IMR-90 (cell line): ENCODE results near the gene ASXL3. TPM values are rescaled to one million over a fixed set of nuclear protein-coding genes. Genes with fewer than 3 reads are reported as not detected.

Experiments used
- ATAC-seq: fragments of 200-7000 bp; cut with Tn5 transposase; 2 replicates; pipeline ENCODE4 v1.9.1; 2020; ENCODE audit warnings: low read depth, mild to moderate bottlenecking, moderate library complexity
- BruUV-seq: library from RNA; stranded (reverse); fragments of 400-500 nt; replicated peaks from 2 replicates; lab custom pipeline; 2021; lab: Mats Ljungman, UMichigan
- CTCF ChIA-PET: fragments of 300-600 bp; formaldehyde crosslinking; extraction: SDS; loops from one replicate; lab custom pipeline; 2021; ENCODE audit warnings: antibody characterized with exemption; lab: Yijun Ruan, JAX
- POLR2A ChIA-PET: fragments of 300-600 bp; sonication (Branson Sonifier 250); formaldehyde crosslinking; loops from one replicate; lab custom pipeline; 2022; ENCODE audit warnings: antibody characterized with exemption; ENCODE audit not compliant: unreplicated experiment; lab: Charles Lee
- DNase-seq: peaks from one replicate; pipeline ENCODE4 v3.0.0; 2013
- H2AFZ ChIP-seq: replicated peaks from 2 replicates; pipeline ENCODE3; 2013; ENCODE audit warnings: low read length, mild to moderate bottlenecking; ENCODE audit not compliant: poor library complexity
- H2AK5ac ChIP-seq: 2 replicates; pipeline ENCODE4 v1.6.1; 2013; ENCODE audit warnings: low read depth, low read length, inconsistent platforms
- H2AK9ac ChIP-seq: replicated peaks from 2 replicates; pipeline ENCODE3; 2013; ENCODE audit warnings: mild to moderate bottlenecking, low read depth, low read length, moderate library complexity; ENCODE audit not compliant: poor library complexity
- H2BK120ac ChIP-seq: 2 replicates; pipeline ENCODE4 v1.6.1; 2013; ENCODE audit warnings: low read depth, low read length, inconsistent platforms
- H2BK15ac ChIP-seq: 3 replicates; pipeline ENCODE4 v1.6.1; 2013; ENCODE audit warnings: low read depth, low read length, inconsistent platforms
- H2BK20ac ChIP-seq: 2 replicates; pipeline ENCODE4 v1.6.1; 2013; ENCODE audit warnings: low read depth, mild to moderate bottlenecking, inconsistent platforms, low read length, moderate library complexity
- H2BK5ac ChIP-seq: 2 replicates; pipeline ENCODE4 v1.6.1; 2013; ENCODE audit warnings: mild to moderate bottlenecking, low read depth, low read length, inconsistent platforms; ENCODE audit not compliant: poor library complexity, severe bottlenecking
- H3K14ac ChIP-seq: replicated peaks from 2 replicates; pipeline ENCODE4 v1.6.1; 2013; ENCODE audit warnings: low read depth, low read length, inconsistent platforms
- H3K18ac ChIP-seq: 2 replicates; pipeline ENCODE4 v1.6.1; 2013; ENCODE audit warnings: low read depth, low read length, control low read depth
- H3K23ac ChIP-seq: 2 replicates; pipeline ENCODE4 v1.6.1; 2013; ENCODE audit warnings: low read depth, low read length, inconsistent platforms
- H3K27ac ChIP-seq: 2 replicates; pipeline ENCODE4 v1.5.1; 2013; ENCODE audit warnings: mild to moderate bottlenecking, control low read depth, low read length; ENCODE audit not compliant: insufficient read depth
- H3K27me3 ChIP-seq: 2 replicates; pipeline ENCODE4 v1.6.1; 2013; ENCODE audit warnings: low read length; ENCODE audit not compliant: control insufficient read depth, insufficient read depth
- H3K36me3 ChIP-seq: 2 replicates; pipeline ENCODE4 v1.6.1; 2013; ENCODE audit warnings: low read length, mixed read lengths; ENCODE audit not compliant: control insufficient read depth, insufficient read depth
- H3K4ac ChIP-seq: 2 replicates; pipeline ENCODE4 v1.6.1; 2013; ENCODE audit warnings: low read depth, low read length, inconsistent platforms
- H3K4me1 ChIP-seq: 2 replicates; pipeline ENCODE4 v1.6.1; 2013; ENCODE audit warnings: low read length, mixed read lengths; ENCODE audit not compliant: control insufficient read depth, insufficient read depth
- H3K4me2 ChIP-seq: 2 replicates; pipeline ENCODE4 v1.6.1; 2013; ENCODE audit warnings: low read depth, mild to moderate bottlenecking, control low read depth, low read length, moderate library complexity
- H3K4me3 ChIP-seq: 2 replicates; pipeline ENCODE4 v1.5.1; 2013; ENCODE audit warnings: low read depth, mild to moderate bottlenecking, control low read depth, low read length, moderate library complexity; ENCODE audit not compliant: insufficient read depth
- H3K56ac ChIP-seq: 2 replicates; pipeline ENCODE4 v1.6.1; 2013; ENCODE audit warnings: low read length, inconsistent platforms; ENCODE audit not compliant: insufficient read depth; ENCODE audit errors: extremely low read depth
- H3K79me1 ChIP-seq, 2 experiments: 2 replicates each; pipeline ENCODE4 v1.6.1; 2013; ENCODE audit warnings: low read length in 2 of 2, inconsistent platforms in 1 of 2, low read depth in 1 of 2
- H3K9ac ChIP-seq: 2 replicates; pipeline ENCODE4 v1.6.1; 2013; ENCODE audit warnings: low read depth, low read length, control low read depth
- H3K9me1 ChIP-seq: 2 replicates; pipeline ENCODE4 v1.6.1; 2013; ENCODE audit warnings: low read length, inconsistent platforms; ENCODE audit not compliant: insufficient read depth
- H3K9me3 ChIP-seq: 2 replicates; pipeline ENCODE4 v1.6.1; 2013; ENCODE audit warnings: low read length; ENCODE audit not compliant: control insufficient read depth, insufficient read depth
- H4K20me1 ChIP-seq: 2 replicates; pipeline ENCODE4 v1.6.1; 2013; ENCODE audit warnings: low read length, inconsistent platforms; ENCODE audit not compliant: insufficient read depth
- H4K5ac ChIP-seq: 2 replicates; pipeline ENCODE4 v1.6.1; 2013; ENCODE audit warnings: mild to moderate bottlenecking, low read depth, low read length, control low read depth
- H4K8ac ChIP-seq, 2 experiments: 2 replicates each; pipeline ENCODE4 v1.6.1; 2013; ENCODE audit warnings: low read depth in 2 of 2, low read length in 2 of 2, control low read depth in 1 of 2, inconsistent platforms in 1 of 2
- H4K91ac ChIP-seq: 2 replicates; pipeline ENCODE4 v1.6.1; 2013; ENCODE audit warnings: low read depth, low read length, inconsistent platforms; ENCODE audit not compliant: insufficient read depth
- CHD1 ChIP-seq: IDR thresholded peaks from 2 replicates; pipeline ENCODE4 v1.6.1; 2012; ENCODE audit warnings: low read depth, low read length, improper control_type of control experiment
- MAZ ChIP-seq: IDR thresholded peaks from 2 replicates; pipeline ENCODE4 v1.6.1; 2012; ENCODE audit warnings: low read depth, mild to moderate bottlenecking, low read length, improper control_type of control experiment, moderate library complexity, borderline replicate concordance
- NFE2L2 ChIP-seq: fragments of 150-350 bp; IDR thresholded peaks from 2 replicates; pipeline ENCODE4 v1.6.1; 2016; ENCODE audit warnings: low read depth, mild to moderate bottlenecking, low read length
- RCOR1 ChIP-seq: IDR thresholded peaks from 2 replicates; pipeline ENCODE4 v1.6.1; 2012; ENCODE audit warnings: mild to moderate bottlenecking, low read length, improper control_type of control experiment; ENCODE audit not compliant: insufficient replicate concordance
- WGBS, 2 experiments: methylation state at CpG; one replicate each; pipeline versions ENCODE4 v1.1.5 to v1.1.7; 2013; ENCODE audit warnings: missing lambda C conversion rate in 2 of 2; ENCODE audit not compliant: insufficient read length in 1 of 2; ENCODE audit errors: extremely low coverage in 2 of 2; 5-methylcytosine and 5-hydroxymethylcytosine counted together
- dilution Hi-C: fragments of 300-500 bp; cut with HindIII; formaldehyde crosslinking; loops from one replicate; pipeline ENCODE4 v1.14.3; 2018; ENCODE audit warnings: low sequenced_read_pairs; ENCODE audit not compliant: unreplicated experiment
- in situ Hi-C: fragments of 300-500 bp; cut with MboI; formaldehyde crosslinking; loops from 3 replicates; pipeline ENCODE4 v1.14.3; 2019; ENCODE audit warnings: low sequenced_read_pairs, inconsistent platforms, mixed read lengths
- intact Hi-C: fragments of 100-400 bp; cut with micrococcal nuclease; formaldehyde crosslinking; loops from 2 replicates; pipeline ENCODE4 v1.10.0; 2022
- polyA plus RNA-seq, 3 experiments: library from polyadenylated mRNA; depleted of rRNA; stranded (reverse); fragments of >200 nt; gene quantifications; 2 replicates each; pipeline ENCODE4 v1.2.3, GENCODE V29; 2012; ENCODE audit warnings: low replicate concordance in 1 of 3
- total RNA-seq: library from RNA; depleted of rRNA; stranded (reverse); fragments of >200 nt; gene quantifications from 2 replicates; pipeline ENCODE4 v1.2.3, GENCODE V29; 2012

Gene ASXL3
- total and polyA plus RNA-seq, 2 of the 4 experiments (the other 2 are of a cell fraction) = 0.03 to 0.54 TPM

- dilution Hi-C loops (no loop called here), intact Hi-C loops (loop anchor here (5.0 kb wide), 1 partner anchor 180 kb away; no protein-coding TSS in a partner anchor), in situ Hi-C loops (no loop called here)
- Histone ChIP-seq H4K8ac (no peak overlapping the region), H2BK15ac (no peak overlapping the region), H2BK120ac (no peak overlapping the region), H3K4me1 (peaks cover 4% of the 10 kb centered on the region), H3K4ac (no peak overlapping the region), H3K36me3 (no peaks in the 10 kb centered on the region), H3K18ac (no peak overlapping the region; the same call in 1 of the 2 replicates), H4K20me1 (no peaks in the 10 kb centered on the region), H4K5ac (no peak overlapping the region; the same call in 1 of the 2 replicates), H3K9me3 (no peaks in the 10 kb centered on the region), H2AK5ac (no peak overlapping the region), H3K9me1 (peaks cover 3% of the 10 kb centered on the region; the same call in 1 of the 2 replicates), H2BK5ac (no peak overlapping the region), H3K23ac (no peak overlapping the region), H3K4me3 (peak overlapping the region; percentile 59; the same call in 1 of the 2 replicates), H2BK20ac (no peak overlapping the region), H3K14ac (no peak overlapping the region), H4K91ac (no peak overlapping the region), H3K27ac (no peak overlapping the region; the same call in 1 of the 2 replicates), H3K27me3 (peaks cover 20% of the 10 kb centered on the region), H3K4me2 (peak overlapping the region; percentile 77; the same call in 1 of the 2 replicates), H3K79me1 (no peaks in the 10 kb centered on the region), H3K9ac (peak overlapping the region; percentile 53; the same call in 1 of the 2 replicates), H3K56ac (no peak overlapping the region), H2AK9ac (no peak overlapping the region), H2AFZ (peak overlapping the region; percentile 92)
- no TSS peak for BruUV-seq
- WGBS, 2 experiments = 17% methylated on average over 1 of the region's 5 CpGs; no CpG with 5 or more reads in 1 of the 2 experiments
- CTCF ChIA-PET = no interaction called here
- POLR2A ChIA-PET = no interaction called here
- ATAC-seq (no peak), DNase-seq (no peak)
- TF ChIP-seq RCOR1 = no peak
- no peak for TF ChIP-seq NFE2L2
- TF ChIP-seq CHD1 = no peak
- TF ChIP-seq MAZ = no peak
These were observed 896 bp upstream of the ASXL3 start for GRCh38 chr18:33576999-33577646.
